Skeletal muscle tissue (tissue), 4 donors: Measurements from ENCODE around the gene UBB. TPM values are rescaled to one million over a fixed set of nuclear protein-coding genes. Genes with fewer than 3 reads are reported as not detected.

ENCODE experiments used
- H3K27ac ChIP-seq: one replicate; pipeline ENCODE4 v1.7.0; 2013; ENCODE audit warnings: mild to moderate bottlenecking, low read depth, low read length, inconsistent platforms
- H3K27me3 ChIP-seq, 3 donors: one replicate each; pipeline ENCODE4 v1.7.0; 2013; ENCODE audit warnings: low read length in 3 of 3; ENCODE audit not compliant: control insufficient read depth in 3 of 3, insufficient read depth in 3 of 3
- H3K36me3 ChIP-seq, 3 donors: one replicate each; pipeline ENCODE4 v1.7.0; 2013; ENCODE audit warnings: low read length in 3 of 3; ENCODE audit not compliant: control insufficient read depth in 3 of 3, insufficient read depth in 3 of 3
- H3K4me1 ChIP-seq, 3 donors: one replicate each; pipeline ENCODE4 v1.7.0; 2013; ENCODE audit warnings: low read length in 3 of 3, mild to moderate bottlenecking in 3 of 3; ENCODE audit not compliant: control insufficient read depth in 3 of 3, insufficient read depth in 3 of 3
- H3K4me3 ChIP-seq, 3 donors: one replicate each; pipeline ENCODE4 v1.7.0; 2013; ENCODE audit warnings: low read length in 3 of 3
- H3K9ac ChIP-seq, 3 donors: one replicate each; pipeline ENCODE4 v1.7.0; 2013; ENCODE audit warnings: low read length in 3 of 3, mild to moderate bottlenecking in 3 of 3, moderate library complexity in 2 of 3, low read depth in 1 of 3
- H3K9me3 ChIP-seq, 3 donors: one replicate each; pipeline ENCODE4 v1.7.0; 2013; ENCODE audit warnings: low read length in 3 of 3; ENCODE audit not compliant: control insufficient read depth in 3 of 3
- total RNA-seq: library from RNA; depleted of rRNA; stranded (reverse); fragments of >200 nt; gene quantifications from one replicate; pipeline ENCODE4 v1.2.3, GENCODE V29; 2014
- donor health status: Osteomylitis.

The UBB gene
- total RNA-seq, 1 donor from 2014 or later, result 2,617 TPM

DNA sequence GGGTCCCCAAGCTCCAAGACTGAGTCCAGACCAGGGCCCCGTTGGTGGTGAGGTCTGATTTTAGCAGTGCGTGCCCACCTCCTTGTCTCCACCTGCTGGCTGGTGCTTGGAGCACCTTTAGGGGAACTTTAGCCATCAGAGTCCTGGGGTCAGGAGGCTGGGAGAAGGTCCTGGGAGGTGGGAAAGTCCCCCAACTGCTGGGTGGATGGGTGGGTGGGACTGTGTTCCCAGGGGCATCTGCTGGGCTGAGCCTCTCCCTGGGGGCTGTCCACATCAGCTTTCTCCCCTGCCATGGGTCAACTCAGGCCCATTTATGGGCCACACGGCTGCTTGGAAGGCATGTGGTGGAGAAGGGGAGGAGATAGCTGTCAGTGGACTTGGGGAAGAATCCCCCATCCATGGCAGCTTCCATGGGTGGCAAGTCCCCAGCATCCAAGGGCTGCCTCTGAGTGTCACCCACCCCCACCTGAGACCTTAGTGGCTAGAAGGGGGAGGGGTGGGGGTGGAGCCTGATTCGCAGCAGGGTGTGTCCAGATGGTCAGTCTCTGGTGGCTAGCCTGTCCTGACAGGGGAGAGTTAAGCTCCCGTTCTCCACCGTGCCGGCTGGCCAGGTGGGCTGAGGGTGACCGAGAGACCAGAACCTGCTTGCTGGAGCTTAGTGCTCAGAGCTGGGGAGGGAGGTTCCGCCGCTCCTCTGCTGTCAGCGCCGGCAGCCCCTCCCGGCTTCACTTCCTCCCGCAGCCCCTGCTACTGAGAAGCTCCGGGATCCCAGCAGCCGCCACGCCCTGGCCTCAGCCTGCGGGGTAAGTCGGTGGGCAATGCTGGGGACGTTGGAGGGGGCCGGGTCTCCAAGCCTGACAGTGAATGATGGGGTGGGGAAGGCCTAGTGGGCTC is 34.4 kb downstream of the UBB start, which contains the start of gene TRPV2:
TSS of gene TRPV2 (plus strand) at position 541 of the 894 bp plus-strand sequence. CDS start 2,098 bp downstream, outside the sequence.
- Histone ChIP-seq H3K4me1 (peaks cover 30 to 34% (median 33%) of the 10 kb centered on the region in 3 donors), H3K9me3 (no peaks in the 10 kb centered on the region), H3K36me3 (peaks cover 0 to 6% (median 3%) of the 10 kb centered on the region in 3 donors), H3K9ac (peak within 1 kb of the TSS; percentile 63 to 86 (median 72)), H3K27me3 (peaks cover 0 to 4% (median 3%) of the 10 kb centered on the region in 3 donors), H3K4me3 (peak within 1 kb of the TSS; percentile 67 to 75 (median 69)), H3K27ac (peak within 1 kb of the TSS; percentile 83)

DNA sequence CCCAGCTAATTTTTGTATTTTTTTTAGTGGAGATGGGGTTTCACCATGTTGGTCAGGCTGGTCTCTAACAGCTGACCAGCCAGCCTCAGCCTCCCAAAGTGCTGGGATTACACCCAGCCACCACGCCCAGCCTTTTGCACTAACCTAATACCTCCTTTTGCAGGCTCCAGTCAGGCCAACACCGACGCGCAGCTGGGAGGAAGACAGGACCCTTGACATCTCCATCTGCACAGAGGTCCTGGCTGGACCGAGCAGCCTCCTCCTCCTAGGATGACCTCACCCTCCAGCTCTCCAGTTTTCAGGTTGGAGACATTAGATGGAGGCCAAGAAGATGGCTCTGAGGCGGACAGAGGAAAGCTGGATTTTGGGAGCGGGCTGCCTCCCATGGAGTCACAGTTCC is 36.5 kb downstream of the UBB start:
- Histone ChIP-seq H3K27me3 (peaks cover 0 to 4% (median 3%) of the 10 kb centered on the region in 3 donors), H3K9ac (no peak overlapping the region), H3K4me1 (peaks cover 30 to 34% (median 33%) of the 10 kb centered on the region in 3 donors), H3K36me3 (peaks cover 0 to 6% (median 4%) of the 10 kb centered on the region in 3 donors), H3K4me3 (peak overlapping the region in 1 of 3 donors; percentile 22), H3K9me3 (no peaks in the 10 kb centered on the region), H3K27ac (no peak overlapping the region)

DNA sequence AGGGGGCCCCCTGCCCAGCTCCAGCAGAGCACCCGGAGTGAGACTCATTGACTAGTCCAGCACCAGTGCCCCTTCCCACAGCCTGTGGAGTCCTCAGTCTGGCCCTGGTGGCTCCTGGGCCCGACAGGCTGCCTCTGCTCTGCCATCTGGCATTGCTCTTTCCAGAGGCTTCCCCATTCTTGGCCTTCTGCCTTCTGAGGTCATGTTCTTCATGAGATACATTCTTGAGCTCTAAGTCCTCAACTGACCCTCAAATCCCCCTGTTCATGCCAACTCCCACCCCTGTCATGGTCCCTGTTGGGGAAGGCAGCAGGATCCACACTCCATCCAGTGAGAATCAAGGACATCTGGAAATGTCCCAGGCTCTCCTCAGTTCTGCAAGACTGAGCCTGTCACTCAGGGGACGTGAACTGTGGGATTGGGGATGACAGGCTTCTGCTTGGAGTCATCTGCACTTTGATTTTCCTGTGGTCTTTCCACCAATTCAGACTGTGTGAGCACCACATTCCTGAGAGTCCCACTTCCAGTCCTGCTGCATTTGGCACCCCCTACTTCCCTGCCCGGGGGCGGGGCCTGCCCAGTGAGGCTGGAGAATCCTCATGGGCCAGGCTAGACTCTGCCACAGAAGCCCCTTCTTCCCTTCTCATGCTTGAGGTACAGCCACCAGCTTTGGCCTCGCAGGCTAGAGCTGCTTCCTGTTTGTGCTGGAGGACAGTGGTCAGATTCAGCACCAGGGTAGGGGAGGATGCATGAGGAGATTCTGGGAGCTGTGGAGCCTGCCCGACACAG is 37.2 kb downstream of the UBB start:
- Histone ChIP-seq H3K27ac (peak overlapping the region; percentile 28), H3K4me3 (peak overlapping the region in 1 of 3 donors; percentile 22), H3K27me3 (peaks cover 0 to 4% (median 3%) of the 10 kb centered on the region in 3 donors), H3K9ac (peak overlapping the region in 1 of 3 donors; percentile 16), H3K9me3 (no peaks in the 10 kb centered on the region), H3K36me3 (peaks cover 2 to 6% (median 4%) of the 10 kb centered on the region in 3 donors), H3K4me1 (peaks cover 30 to 34% (median 33%) of the 10 kb centered on the region in 3 donors)

DNA sequence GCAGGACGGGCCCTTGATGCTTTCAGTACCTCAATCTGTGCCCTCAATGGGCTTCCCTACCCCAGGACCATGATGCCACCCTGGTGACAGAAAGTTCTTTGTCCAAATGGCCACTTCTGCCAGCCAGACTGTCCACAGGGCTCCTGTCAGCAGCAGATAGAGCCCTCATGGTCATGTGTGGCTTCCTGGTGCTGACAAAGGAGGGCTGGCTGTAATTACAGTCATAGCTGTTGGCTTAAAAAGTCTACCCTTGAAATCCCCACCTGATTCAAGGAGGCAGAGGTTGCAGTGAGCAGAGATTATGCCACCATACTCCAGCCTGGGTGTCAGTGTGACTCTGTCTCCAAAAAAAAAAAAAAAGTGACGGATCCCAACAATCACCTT is 37.8 kb downstream of the UBB start:
- H3K27ac ChIP-seq, result peak overlapping the region; percentile 28
- no peaks in the 10 kb centered on the region for H3K9me3 ChIP-seq
- H3K27me3 ChIP-seq, result peaks cover 0 to 4% (median 3%) of the 10 kb centered on the region in 3 donors
- H3K4me3 ChIP-seq, result no peak overlapping the region
- H3K36me3 ChIP-seq, result peaks cover 2 to 11% (median 4%) of the 10 kb centered on the region in 3 donors
- H3K4me1 ChIP-seq, result peaks cover 30 to 34% (median 33%) of the 10 kb centered on the region in 3 donors
- no peak overlapping the region for H3K9ac ChIP-seq

DNA sequence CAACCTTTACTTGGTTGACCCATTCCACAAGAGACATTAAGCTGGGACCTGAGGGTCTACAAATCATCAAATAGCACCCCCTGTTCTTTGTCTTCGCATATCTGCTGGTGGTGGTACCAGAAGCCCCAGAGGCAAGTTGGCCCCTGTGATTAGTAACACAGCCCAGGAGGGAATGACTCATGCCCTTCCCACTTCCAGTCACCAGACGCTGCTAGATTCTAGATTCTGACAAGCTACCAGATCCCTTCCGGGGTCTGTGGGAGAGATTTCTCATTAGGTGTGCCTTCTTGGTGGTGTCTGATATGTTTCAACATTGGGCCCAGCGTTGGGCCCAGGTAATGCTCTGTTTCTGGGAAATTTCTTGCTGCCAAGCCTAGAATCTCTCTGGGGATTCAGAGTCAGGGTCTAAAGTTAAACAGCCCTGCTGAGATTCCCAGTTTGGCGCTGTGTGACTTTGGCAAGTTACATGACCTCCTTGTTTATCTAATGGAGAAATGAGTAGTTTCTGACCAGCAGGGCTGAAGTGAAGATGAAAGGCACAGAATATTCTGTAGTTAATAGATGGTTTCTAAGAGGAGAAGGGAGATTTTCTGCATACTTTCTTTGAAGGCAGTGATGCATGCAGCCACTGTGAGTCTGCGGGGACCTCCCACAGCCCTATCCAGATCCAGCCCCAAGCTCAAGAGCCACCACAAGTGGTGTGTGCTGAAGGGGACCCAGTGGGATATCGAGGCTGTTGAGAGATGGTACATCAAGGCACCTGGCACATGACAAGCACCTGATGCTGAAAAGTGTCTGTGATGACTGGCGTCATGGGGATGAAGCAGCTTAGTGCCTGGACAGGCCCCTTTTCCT is 38.4 kb downstream of the UBB start:
- Histone ChIP-seq H3K4me3 (peak overlapping the region in 1 of 3 donors; percentile 15), H3K4me1 (peaks cover 30 to 34% (median 33%) of the 10 kb centered on the region in 3 donors), H3K9ac (no peak overlapping the region)

DNA sequence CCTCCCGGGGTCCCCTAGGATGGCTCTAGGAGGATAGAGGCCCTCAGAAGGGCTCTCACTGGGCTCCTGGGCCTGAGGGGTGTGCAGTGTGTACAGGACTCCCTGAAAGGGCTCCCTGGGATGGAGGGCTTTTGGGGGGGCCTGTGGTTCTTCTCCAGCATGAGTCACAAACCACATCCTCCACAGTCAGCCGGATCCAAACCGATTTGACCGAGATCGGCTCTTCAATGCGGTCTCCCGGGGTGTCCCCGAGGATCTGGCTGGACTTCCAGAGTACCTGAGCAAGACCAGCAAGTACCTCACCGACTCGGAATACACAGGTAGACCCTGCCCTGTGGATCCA is 39.0 kb downstream of the UBB start:
- peak overlapping the region; percentile 28 for H3K27ac ChIP-seq
- H3K9ac ChIP-seq, result no peak overlapping the region
- H3K4me1 ChIP-seq, result peaks cover 30 to 33% (median 32%) of the 10 kb centered on the region in 3 donors
- no peak overlapping the region for H3K4me3 ChIP-seq
- peaks cover 3 to 11% (median 4%) of the 10 kb centered on the region in 3 donors for H3K36me3 ChIP-seq
- no peaks in the 10 kb centered on the region for H3K9me3 ChIP-seq
- H3K27me3 ChIP-seq, result peaks cover 0 to 4% (median 3%) of the 10 kb centered on the region in 3 donors

More for the DNA sequence above, 38.4 kb downstream of the UBB start:
- Histone ChIP-seq H3K27me3 (peaks cover 0 to 4% (median 3%) of the 10 kb centered on the region in 3 donors), H3K9me3 (no peaks in the 10 kb centered on the region), H3K36me3 (peaks cover 3 to 11% (median 4%) of the 10 kb centered on the region in 3 donors), H3K27ac (peak overlapping the region; percentile 28)

DNA sequence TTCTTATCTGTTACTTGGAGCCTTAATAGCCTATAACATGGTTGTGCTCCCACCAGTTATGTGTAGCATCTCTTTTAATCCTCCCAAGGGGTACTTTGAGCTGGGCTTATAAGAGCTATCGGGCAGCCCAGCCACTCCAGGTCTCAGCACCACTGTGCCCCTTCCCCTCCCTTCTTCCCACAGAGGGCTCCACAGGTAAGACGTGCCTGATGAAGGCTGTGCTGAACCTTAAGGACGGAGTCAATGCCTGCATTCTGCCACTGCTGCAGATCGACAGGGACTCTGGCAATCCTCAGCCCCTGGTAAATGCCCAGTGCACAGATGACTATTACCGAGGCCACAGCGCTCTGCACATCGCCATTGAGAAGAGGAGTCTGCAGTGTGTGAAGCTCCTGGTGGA is 41.5 kb downstream of the UBB start:
- Histone ChIP-seq H3K4me1 (peaks cover 22 to 28% (median 23%) of the 10 kb centered on the region in 3 donors), H3K36me3 (peaks cover 7 to 25% (median 15%) of the 10 kb centered on the region in 3 donors), H3K27me3 (no peaks in the 10 kb centered on the region), H3K27ac (no peak overlapping the region), H3K4me3 (no peak overlapping the region), H3K9ac (no peak overlapping the region), H3K9me3 (no peaks in the 10 kb centered on the region)

DNA sequence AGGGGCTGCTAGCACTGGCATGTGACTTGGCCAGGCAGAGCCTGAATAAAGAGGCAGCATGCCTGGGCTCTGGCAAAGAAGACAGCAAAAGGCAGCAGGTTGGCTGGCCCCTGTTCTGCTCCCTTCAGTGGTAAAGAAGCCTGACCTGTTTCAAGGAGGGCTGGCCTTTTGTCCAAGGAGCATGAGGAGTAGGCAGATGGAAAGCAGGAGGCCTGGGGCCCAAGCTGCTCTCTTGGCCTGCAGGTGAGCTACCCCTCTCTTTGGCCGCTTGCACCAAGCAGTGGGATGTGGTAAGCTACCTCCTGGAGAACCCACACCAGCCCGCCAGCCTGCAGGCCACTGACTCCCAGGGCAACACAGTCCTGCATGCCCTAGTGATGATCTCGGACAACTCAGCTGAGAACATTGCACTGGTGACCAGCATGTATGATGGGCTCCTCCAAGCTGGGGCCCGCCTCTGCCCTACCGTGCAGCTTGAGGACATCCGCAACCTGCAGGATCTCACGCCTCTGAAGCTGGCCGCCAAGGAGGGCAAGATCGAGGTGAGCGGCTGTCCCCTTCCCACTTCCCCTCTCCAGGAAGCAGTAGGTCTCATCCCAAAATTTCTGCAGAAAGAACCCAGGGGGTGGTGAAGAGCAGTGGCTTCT is 42.5 kb downstream of the UBB start:
- Histone ChIP-seq H3K9ac (no peak overlapping the region), H3K27ac (no peak overlapping the region), H3K4me1 (peaks cover 14 to 19% (median 15%) of the 10 kb centered on the region in 3 donors), H3K9me3 (no peaks in the 10 kb centered on the region), H3K36me3 (peaks cover 7 to 27% (median 18%) of the 10 kb centered on the region in 3 donors), H3K27me3 (no peaks in the 10 kb centered on the region), H3K4me3 (no peak overlapping the region)

DNA sequence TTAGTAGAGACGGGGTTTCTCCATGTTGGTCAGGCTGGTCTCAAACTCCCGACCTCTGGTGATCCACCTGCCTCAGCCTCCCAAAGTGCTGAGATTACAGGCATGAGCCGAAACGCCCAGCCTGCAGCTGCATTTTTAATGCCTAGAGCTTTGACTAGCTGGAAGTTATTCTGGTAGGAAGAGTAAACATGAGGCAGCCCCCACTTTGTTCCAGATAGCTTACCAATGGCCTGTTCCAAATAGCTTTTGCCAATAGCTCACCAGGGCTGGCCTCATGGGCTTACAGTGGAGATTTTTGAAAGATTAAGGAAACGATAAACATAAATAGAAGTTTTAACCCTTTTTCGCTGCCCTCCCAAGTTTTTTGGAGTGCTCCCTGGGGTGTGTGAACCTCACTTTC is 44.3 kb downstream of the UBB start:
- Histone ChIP-seq H3K9me3 (no peaks in the 10 kb centered on the region), H3K27ac (no peak overlapping the region), H3K4me3 (no peak overlapping the region), H3K9ac (no peak overlapping the region), H3K36me3 (peaks cover 14 to 35% (median 22%) of the 10 kb centered on the region in 3 donors), H3K4me1 (peaks cover 0 to under 1% (median 0%) of the 10 kb centered on the region in 3 donors), H3K27me3 (no peaks in the 10 kb centered on the region)
